ENCODE results near the gene POLA1.

DNA sequence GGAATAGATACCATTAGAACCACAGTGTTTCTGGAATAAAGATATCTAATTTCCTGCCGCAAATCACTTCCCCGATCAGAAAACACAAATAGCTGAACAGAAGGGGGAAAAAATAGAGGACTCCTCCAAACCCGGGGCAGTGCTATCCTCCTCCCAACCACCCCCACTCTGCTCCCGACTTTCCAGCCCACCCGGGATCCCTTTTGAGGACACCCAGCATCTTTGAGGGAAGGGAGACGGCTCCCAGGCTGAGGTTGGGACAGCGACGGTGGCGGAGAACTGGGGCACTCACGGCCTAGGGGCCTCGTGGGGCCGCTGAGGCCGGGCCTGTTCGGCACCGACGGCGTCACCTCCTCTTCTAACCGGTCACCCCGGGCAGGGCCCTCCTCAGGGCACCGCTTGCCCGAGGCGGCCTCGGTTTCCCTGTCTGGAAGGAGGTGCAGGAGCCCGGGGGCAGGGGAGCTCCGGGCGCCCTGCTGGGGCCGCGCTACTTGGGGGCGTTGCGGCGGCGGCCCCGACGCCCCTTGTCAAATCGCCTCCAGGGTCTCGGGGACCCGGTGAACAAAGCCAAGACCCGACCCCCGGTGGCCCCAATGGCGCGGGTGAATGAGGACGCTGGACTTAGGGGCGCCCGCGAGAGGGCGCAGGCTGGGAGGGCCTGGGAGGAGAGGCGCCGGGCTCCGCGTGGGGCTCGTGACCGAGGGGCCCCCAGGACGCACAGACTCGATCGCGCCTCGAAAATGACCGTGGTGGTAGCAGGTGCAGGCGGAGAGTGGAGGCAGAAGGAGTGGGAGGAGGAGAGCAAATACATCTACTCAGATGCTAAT, 329.0 kb downstream of the POLA1 start:
- TF ChIP-seq, protein P1, sequence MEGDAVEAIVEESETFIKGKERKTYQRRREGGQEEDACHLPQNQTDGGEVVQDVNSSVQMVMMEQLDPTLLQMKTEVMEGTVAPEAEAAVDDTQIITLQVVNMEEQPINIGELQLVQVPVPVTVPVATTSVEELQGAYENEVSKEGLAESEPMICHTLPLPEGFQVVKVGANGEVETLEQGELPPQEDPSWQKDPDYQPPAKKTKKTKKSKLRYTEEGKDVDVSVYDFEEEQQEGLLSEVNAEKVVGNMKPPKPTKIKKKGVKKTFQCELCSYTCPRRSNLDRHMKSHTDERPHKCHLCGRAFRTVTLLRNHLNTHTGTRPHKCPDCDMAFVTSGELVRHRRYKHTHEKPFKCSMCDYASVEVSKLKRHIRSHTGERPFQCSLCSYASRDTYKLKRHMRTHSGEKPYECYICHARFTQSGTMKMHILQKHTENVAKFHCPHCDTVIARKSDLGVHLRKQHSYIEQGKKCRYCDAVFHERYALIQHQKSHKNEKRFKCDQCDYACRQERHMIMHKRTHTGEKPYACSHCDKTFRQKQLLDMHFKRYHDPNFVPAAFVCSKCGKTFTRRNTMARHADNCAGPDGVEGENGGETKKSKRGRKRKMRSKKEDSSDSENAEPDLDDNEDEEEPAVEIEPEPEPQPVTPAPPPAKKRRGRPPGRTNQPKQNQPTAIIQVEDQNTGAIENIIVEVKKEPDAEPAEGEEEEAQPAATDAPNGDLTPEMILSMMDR (IDR thresholded peaks at IDR 0.05): no peak
- no peak for TF ChIP-seq POLR2A (IDR thresholded peaks at IDR 0.05)

All from heart left ventricle (tissue), 13 donors.